Measurements from ENCODE around the gene KCNIP1.
A peak's percentile ranks its signal among the peaks of the same experiment; 100 is the strongest.

KCNIP1 gene

GRCh38 chr5:170488570-170488969 is 15.2 kb upstream of the KCNIP1 start:
- peak in 1 of 2 donors; percentile 28 for DNase-seq (ENCODE audit: low read depth in 2 of 2)
- H3K4me3 ChIP-seq (replicated peaks in 1 of 2; ENCODE audit: low read depth in 2 of 2, low read length in 2 of 2) = no peak overlapping the region

GRCh38 chr5:170489199-170489598 is 14.6 kb upstream of the KCNIP1 start:
- no peak for DNase-seq (ENCODE audit: low read depth in 2 of 2)
- TF ChIP-seq CTCF (IDR thresholded peaks at IDR 0.05; ENCODE audit: low read depth, low read length) = no peak
- H3K4me3 ChIP-seq (replicated peaks in 1 of 2; ENCODE audit: low read depth in 2 of 2, low read length in 2 of 2) = no peak overlapping the region

More at GRCh38 chr5:170488570-170488969, 15.2 kb upstream of the KCNIP1 start:
- no peak for TF ChIP-seq CTCF (IDR thresholded peaks at IDR 0.05; ENCODE audit: low read depth, low read length)

DNA sequence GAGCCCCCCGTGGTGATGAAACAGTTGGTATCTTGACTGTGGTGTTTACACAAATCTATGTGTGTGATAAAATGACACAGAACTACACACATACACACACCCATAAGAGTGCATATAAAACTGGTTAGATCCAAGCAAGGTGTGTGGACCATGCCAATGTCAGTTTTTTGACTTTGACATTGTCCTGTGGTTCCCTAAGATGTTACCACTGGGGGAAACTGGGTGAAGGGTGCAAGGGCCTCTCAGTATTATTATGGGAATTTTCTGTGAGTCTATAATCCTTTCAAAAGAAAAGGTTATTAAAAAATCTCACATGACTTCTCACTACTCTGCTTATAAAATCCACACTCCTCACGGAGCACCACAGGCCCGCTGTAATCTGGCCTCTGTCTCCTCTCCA is 13.4 kb upstream of the KCNIP1 start:
- no peak for DNase-seq (ENCODE audit: low read depth in 2 of 2)
- no peak overlapping the region for H3K4me3 ChIP-seq (replicated peaks in 1 of 2; ENCODE audit: low read depth in 2 of 2, low read length in 2 of 2)
- no peak for TF ChIP-seq CTCF (IDR thresholded peaks at IDR 0.05; ENCODE audit: low read depth, low read length)

- peak; percentile 95 to 97 for DNase-seq (ENCODE audit: low read depth in 2 of 2)
- H3K4me3 ChIP-seq (replicated peaks in 1 of 2; ENCODE audit: low read depth in 2 of 2, low read length in 2 of 2) = no peak overlapping the region
- no peak for TF ChIP-seq CTCF (IDR thresholded peaks at IDR 0.05; ENCODE audit: low read depth, low read length)
Observed at GRCh38 chr5:170491479-170491878, 12.3 kb upstream of the KCNIP1 start.

DNA sequence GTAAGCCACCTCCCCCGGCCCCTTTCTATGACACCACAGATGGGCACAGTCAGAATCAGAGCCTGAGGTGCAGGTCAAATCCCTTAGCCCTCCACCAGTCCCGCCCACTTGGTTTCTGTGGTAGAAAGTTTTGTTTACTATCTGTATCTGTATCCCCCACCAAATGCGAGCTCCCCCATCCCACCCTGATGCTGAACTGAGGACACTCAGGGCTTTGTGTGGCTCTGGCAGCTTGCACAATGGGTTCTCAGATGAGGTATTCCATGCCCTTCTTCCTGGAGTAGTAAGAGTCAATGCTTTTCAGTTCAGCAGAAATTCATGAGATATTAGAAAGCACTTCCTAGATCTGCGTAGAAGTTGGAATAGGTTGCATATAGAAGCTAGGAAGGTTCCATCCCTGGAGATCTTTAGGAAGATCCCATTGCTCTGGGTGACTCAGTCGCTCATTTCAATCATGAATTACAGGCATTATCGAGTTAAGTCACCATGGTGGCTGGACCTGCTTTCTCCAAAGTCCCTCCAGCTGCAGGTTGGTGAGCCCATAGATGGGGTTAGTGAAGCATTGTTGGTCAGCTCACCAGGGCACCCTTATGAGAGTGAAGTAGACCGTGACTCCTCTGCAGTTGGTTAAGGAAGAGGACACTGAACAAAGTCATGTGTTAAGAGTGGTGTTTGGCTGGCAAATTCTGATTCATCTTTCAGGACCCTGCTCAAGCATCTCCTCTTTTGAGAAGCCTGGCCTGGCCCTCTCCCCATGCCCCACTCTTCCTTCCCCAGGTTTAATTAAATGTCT is 10.6 kb upstream of the KCNIP1 start:
- no peak overlapping the region for H3K4me3 ChIP-seq (replicated peaks in 1 of 2; ENCODE audit: low read depth in 2 of 2, low read length in 2 of 2)
- no peak for DNase-seq (ENCODE audit: low read depth in 2 of 2)
- TF ChIP-seq CTCF (IDR thresholded peaks at IDR 0.05; ENCODE audit: low read depth, low read length) = no peak

DNA sequence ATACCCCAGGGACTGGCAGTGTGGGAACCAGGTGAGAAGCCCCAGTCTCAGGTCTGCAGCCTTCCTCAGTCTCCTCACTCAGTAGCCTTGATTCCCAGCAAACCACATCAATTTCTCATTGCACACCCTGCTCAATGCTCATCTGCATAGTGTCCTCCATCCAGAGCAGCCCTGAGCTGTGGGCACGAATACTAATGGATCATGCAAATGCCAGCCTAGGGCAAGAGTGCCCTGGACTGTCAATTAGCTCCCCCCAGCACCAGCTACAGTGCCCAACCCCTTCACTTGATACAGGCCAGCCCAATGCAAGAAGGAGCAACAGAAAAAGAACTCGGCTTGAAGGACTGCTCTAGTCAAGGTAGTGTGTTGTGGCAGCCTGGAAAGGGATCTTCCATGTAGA is 9.8 kb upstream of the KCNIP1 start:
- DNase-seq (ENCODE audit: low read depth in 2 of 2) = no peak
- H3K4me3 ChIP-seq (replicated peaks in 1 of 2; ENCODE audit: low read depth in 2 of 2, low read length in 2 of 2) = no peak overlapping the region
- no peak for TF ChIP-seq CTCF (IDR thresholded peaks at IDR 0.05; ENCODE audit: low read depth, low read length)
